GM23338 (cell line): ENCODE measurements around the gene TCIRG1. TPM values are rescaled to one million over a fixed set of nuclear protein-coding genes. Genes with fewer than 3 reads are reported as not detected.

Source experiments
- ATAC-seq: fragments of 200-7000 bp; cut with Tn5 transposase; 3 replicates; pipeline ENCODE4 v1.9.1; 2020
- DNase-seq: peaks from one replicate; pipeline ENCODE4 v3.0.0-alpha.2; 2015; ENCODE audit warnings: low spot score
- H2AFZ ChIP-seq: fragments of 200-600 bp; sonication (generic); 2 replicates; pipeline ENCODE4 v1.8.0; 2016; ENCODE audit warnings: antibody characterized with exemption, mild to moderate bottlenecking, moderate library complexity
- H3F3A ChIP-seq: fragments of 200-600 bp; sonication (generic); replicated peaks from 2 replicates; pipeline ENCODE4 v1.8.0; 2017; ENCODE audit warnings: antibody characterized with exemption, mixed run types, low read depth
- H3K27ac ChIP-seq: fragments of 200-600 bp; sonication (generic); 2 replicates; pipeline ENCODE4 v1.6.1; 2016; ENCODE audit warnings: low read depth
- H3K27me3 ChIP-seq: fragments of 200-600 bp; sonication (generic); 2 replicates; pipeline ENCODE4 v1.8.0; 2016; ENCODE audit warnings: mild to moderate bottlenecking, mixed run types, moderate library complexity; ENCODE audit not compliant: insufficient read depth
- H3K36me3 ChIP-seq: fragments of 200-600 bp; sonication (generic); 2 replicates; pipeline ENCODE4 v1.8.0; 2016; ENCODE audit warnings: mild to moderate bottlenecking; ENCODE audit not compliant: insufficient read depth
- H3K4me1 ChIP-seq: fragments of 200-600 bp; sonication (generic); 2 replicates; pipeline ENCODE4 v1.8.0; 2016; ENCODE audit warnings: mild to moderate bottlenecking, moderate library complexity; ENCODE audit not compliant: insufficient read depth
- H3K4me2 ChIP-seq: fragments of 200-600 bp; sonication (generic); 2 replicates; pipeline ENCODE4 v1.7.1; 2017; ENCODE audit warnings: mixed run types
- H3K4me3 ChIP-seq: fragments of 200-600 bp; sonication (generic); 2 replicates; pipeline ENCODE4 v1.6.1; 2016; ENCODE audit warnings: mixed run types
- H3K79me2 ChIP-seq: fragments of 200-600 bp; sonication (generic); replicated peaks from 2 replicates; pipeline ENCODE4 v1.8.0; 2017; ENCODE audit warnings: mild to moderate bottlenecking; ENCODE audit not compliant: insufficient read depth
- H3K9me2 ChIP-seq: fragments of 200-600 bp; sonication (generic); 2 replicates; pipeline ENCODE4 v1.8.0; 2017; ENCODE audit not compliant: insufficient read depth
- H4K20me1 ChIP-seq: fragments of 200-600 bp; sonication (generic); replicated peaks from 2 replicates; pipeline ENCODE4 v1.8.0; 2017; ENCODE audit warnings: mild to moderate bottlenecking; ENCODE audit not compliant: insufficient read depth
- H3K27ac Mint-ChIP-seq: 2 replicates; pipeline ENCODE4 v1.8.0; 2020; ENCODE audit warnings: inconsistent platforms, mild to moderate bottlenecking, moderate library complexity, mixed read lengths
- H3K27me3 Mint-ChIP-seq: 3 replicates; pipeline ENCODE4 v1.8.0; 2022; ENCODE audit warnings: low read depth, mild to moderate bottlenecking, moderate library complexity, mixed read lengths, inconsistent platforms; ENCODE audit not compliant: insufficient read depth, poor library complexity
- H3K36me3 Mint-ChIP-seq: 3 replicates; pipeline ENCODE4 v1.8.0; 2021; ENCODE audit warnings: low read depth, mild to moderate bottlenecking, inconsistent platforms, moderate library complexity, mixed read lengths
- H3K4me1 Mint-ChIP-seq: 3 replicates; pipeline ENCODE4 v1.8.0; 2020; ENCODE audit warnings: mild to moderate bottlenecking, inconsistent platforms, mixed read lengths
- H3K4me3 Mint-ChIP-seq: 3 replicates; pipeline ENCODE4 v1.8.0; 2021; ENCODE audit warnings: moderate library complexity, mild to moderate bottlenecking, inconsistent platforms, mixed read lengths
- H3K9me3 Mint-ChIP-seq: 3 replicates; pipeline ENCODE4 v1.8.0; 2020; ENCODE audit warnings: moderate library complexity, mild to moderate bottlenecking, inconsistent platforms, mixed read lengths
- CREB1 ChIP-seq: fragments of 250-450 bp; sonication (Bioruptor Pico); IDR thresholded peaks from 2 replicates; pipeline ENCODE4 v1.5.0; 2020; ENCODE audit warnings: low read depth, mild to moderate bottlenecking, moderate library complexity
- CTCF ChIP-seq, 2 experiments: fragments of 200-600 bp in 1 of 2; sonication (generic) in 1 of 2; conservative IDR thresholded peaks; 2 replicates each; pipeline versions ENCODE4 v1.5.1 to v1.6.1; 2016 to 2017; ENCODE audit warnings: antibody characterized with exemption in 2 of 2, low read depth in 2 of 2, mild to moderate bottlenecking in 2 of 2, moderate library complexity in 1 of 2
- EZH2 ChIP-seq: fragments of 200-600 bp; sonication (generic); IDR thresholded peaks from one replicate; pipeline ENCODE4 v1.8.0; 2017; ENCODE audit warnings: antibody characterized with exemption, mild to moderate bottlenecking, low read depth; ENCODE audit not compliant: unreplicated experiment
- JUNB ChIP-seq: IDR thresholded peaks from one replicate; pipeline ENCODE4 v1.6.1; 2016; ENCODE audit warnings: antibody characterized with exemption; ENCODE audit not compliant: unreplicated experiment
- POLR2AphosphoS5 ChIP-seq: IDR thresholded peaks from 2 replicates; pipeline ENCODE4 v1.6.1; 2016; ENCODE audit warnings: antibody characterized with exemption, low read depth
- ZNF114 ChIP-seq: fragments of 250-450 bp; sonication (Bioruptor Pico); IDR thresholded peaks from 2 replicates; pipeline ENCODE4 v1.5.0; 2020; ENCODE audit warnings: mild to moderate bottlenecking, moderate library complexity
- ZNF331 ChIP-seq: fragments of 250-450 bp; sonication (Bioruptor Pico); IDR thresholded peaks from 2 replicates; pipeline ENCODE4 v1.5.0; 2020; ENCODE audit warnings: low read depth, mild to moderate bottlenecking, moderate library complexity
- polyA plus RNA-seq: library from polyadenylated mRNA; unstranded; fragments of >200 nt; fragmentation: Nextera tagmentation; extraction: Ambion mirVana; gene quantifications from 2 replicates; pipeline ENCODE4 v1.2.1, GENCODE V29; 2016
- total RNA-seq: library from RNA; depleted of rRNA; stranded (reverse); fragments of >200 nt; shearing (Covaris generic); gene quantifications from 2 replicates; pipeline ENCODE4 v1.2.3, GENCODE V29; 2014
- TF ChIP-seq, protein P1 (sequence below): IDR thresholded peaks from one replicate; pipeline ENCODE4 v1.6.1; 2018; ENCODE audit warnings: antibody characterized with exemption; ENCODE audit not compliant: unreplicated experiment
- TF ChIP-seq, protein P2 (sequence below): IDR thresholded peaks from 2 replicates; pipeline ENCODE4 v1.6.1; 2016; ENCODE audit warnings: antibody characterized with exemption

TCIRG1 gene
- total and polyA plus RNA-seq, 2 experiments from 2014 or later: 20.4 to 40.4 TPM

- TF ChIP-seq CREB1 (no peak), ZNF331 (CRISPR knock-in tag) (no peak)
- TF ChIP-seq, protein P1, sequence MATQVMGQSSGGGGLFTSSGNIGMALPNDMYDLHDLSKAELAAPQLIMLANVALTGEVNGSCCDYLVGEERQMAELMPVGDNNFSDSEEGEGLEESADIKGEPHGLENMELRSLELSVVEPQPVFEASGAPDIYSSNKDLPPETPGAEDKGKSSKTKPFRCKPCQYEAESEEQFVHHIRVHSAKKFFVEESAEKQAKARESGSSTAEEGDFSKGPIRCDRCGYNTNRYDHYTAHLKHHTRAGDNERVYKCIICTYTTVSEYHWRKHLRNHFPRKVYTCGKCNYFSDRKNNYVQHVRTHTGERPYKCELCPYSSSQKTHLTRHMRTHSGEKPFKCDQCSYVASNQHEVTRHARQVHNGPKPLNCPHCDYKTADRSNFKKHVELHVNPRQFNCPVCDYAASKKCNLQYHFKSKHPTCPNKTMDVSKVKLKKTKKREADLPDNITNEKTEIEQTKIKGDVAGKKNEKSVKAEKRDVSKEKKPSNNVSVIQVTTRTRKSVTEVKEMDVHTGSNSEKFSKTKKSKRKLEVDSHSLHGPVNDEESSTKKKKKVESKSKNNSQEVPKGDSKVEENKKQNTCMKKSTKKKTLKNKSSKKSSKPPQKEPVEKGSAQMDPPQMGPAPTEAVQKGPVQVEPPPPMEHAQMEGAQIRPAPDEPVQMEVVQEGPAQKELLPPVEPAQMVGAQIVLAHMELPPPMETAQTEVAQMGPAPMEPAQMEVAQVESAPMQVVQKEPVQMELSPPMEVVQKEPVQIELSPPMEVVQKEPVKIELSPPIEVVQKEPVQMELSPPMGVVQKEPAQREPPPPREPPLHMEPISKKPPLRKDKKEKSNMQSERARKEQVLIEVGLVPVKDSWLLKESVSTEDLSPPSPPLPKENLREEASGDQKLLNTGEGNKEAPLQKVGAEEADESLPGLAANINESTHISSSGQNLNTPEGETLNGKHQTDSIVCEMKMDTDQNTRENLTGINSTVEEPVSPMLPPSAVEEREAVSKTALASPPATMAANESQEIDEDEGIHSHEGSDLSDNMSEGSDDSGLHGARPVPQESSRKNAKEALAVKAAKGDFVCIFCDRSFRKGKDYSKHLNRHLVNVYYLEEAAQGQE: no peak
These were observed 553 bp upstream of the TCIRG1 start (continued) for GRCh38 chr11:68038226-68038717.

- peaks cover 7% of the 10 kb centered on the region for H3K4me1 Mint-ChIP-seq
- peak; percentile 44 for DNase-seq
- H3K27ac Mint-ChIP-seq: peak overlapping the region; percentile 52; the same call in 1 of the 2 replicates
These were observed 781 bp downstream of the TCIRG1 start for GRCh38 chr11:68039526-68040086.

More at GRCh38 chr11:68039526-68040086, 781 bp downstream of the TCIRG1 start:
- no peak overlapping the region for H2AFZ ChIP-seq
- peak overlapping the region; percentile 90; the same call in 1 of the 2 replicates for H3K4me2 ChIP-seq
- H3K79me2 ChIP-seq: no peaks in the 10 kb centered on the region
- peaks cover 18% of the 10 kb centered on the region for H3K4me1 ChIP-seq
- TF ChIP-seq, protein P2, sequence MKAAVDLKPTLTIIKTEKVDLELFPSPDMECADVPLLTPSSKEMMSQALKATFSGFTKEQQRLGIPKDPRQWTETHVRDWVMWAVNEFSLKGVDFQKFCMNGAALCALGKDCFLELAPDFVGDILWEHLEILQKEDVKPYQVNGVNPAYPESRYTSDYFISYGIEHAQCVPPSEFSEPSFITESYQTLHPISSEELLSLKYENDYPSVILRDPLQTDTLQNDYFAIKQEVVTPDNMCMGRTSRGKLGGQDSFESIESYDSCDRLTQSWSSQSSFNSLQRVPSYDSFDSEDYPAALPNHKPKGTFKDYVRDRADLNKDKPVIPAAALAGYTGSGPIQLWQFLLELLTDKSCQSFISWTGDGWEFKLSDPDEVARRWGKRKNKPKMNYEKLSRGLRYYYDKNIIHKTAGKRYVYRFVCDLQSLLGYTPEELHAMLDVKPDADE: no peak
- no peak for TF ChIP-seq POLR2AphosphoS5
- TF ChIP-seq CTCF (conservative IDR thresholded peaks at IDR 0.05; ENCODE audit: low read depth in 2 of 2): no peak
- no peak for TF ChIP-seq ZNF114 (CRISPR knock-in tag)
- no peak for TF ChIP-seq JUNB
- no peak for TF ChIP-seq EZH2
- TF ChIP-seq CREB1: no peak
- no peaks in the 10 kb centered on the region for H3K36me3 ChIP-seq
- no peaks in the 10 kb centered on the region for H3K9me2 ChIP-seq
- Mint-ChIP-seq H3K9me3 (no peaks in the 10 kb centered on the region), H3K4me3 (peak overlapping the region; percentile 55), H3K36me3 (peaks cover 3% of the 10 kb centered on the region; the same call in 1 of the 3 replicates), H3K27me3 (peaks cover 14% of the 10 kb centered on the region)
- peak overlapping the region; percentile 66 for H3K4me3 ChIP-seq
- H3K27me3 ChIP-seq: no peaks in the 10 kb centered on the region
- 0 out of 2 replicates have a peak overlapping the region, but pooled peaks have one; percentile 50 for H3K27ac ChIP-seq
- no peaks in the 10 kb centered on the region for H4K20me1 ChIP-seq
- peak; percentile 9 for ATAC-seq
- peaks cover 10% of the 10 kb centered on the region; the same call in 1 of the 2 replicates for H3F3A ChIP-seq
